A673 (cell line): Measurements from ENCODE around the gene LCLAT1.

Source experiments
- EZH2 ChIP-seq: fragments of 200-600 bp; sonication (generic); IDR thresholded peaks from 2 replicates; pipeline ENCODE4 v1.6.1; 2017; ENCODE audit warnings: borderline replicate concordance, low read depth, mild to moderate bottlenecking, mixed read lengths, antibody characterized with exemption, low read length; ENCODE audit not compliant: poor library complexity, severe bottlenecking
- TF ChIP-seq, protein P1 (sequence below): fragments of 300-800, 200-600 bp; sonication (generic); conservative IDR thresholded peaks from 2 replicates; pipeline ENCODE4 v1.5.1; 2017; ENCODE audit warnings: low read depth, mild to moderate bottlenecking, antibody characterized with exemption, low read length, moderate library complexity, mixed read lengths

DNA sequence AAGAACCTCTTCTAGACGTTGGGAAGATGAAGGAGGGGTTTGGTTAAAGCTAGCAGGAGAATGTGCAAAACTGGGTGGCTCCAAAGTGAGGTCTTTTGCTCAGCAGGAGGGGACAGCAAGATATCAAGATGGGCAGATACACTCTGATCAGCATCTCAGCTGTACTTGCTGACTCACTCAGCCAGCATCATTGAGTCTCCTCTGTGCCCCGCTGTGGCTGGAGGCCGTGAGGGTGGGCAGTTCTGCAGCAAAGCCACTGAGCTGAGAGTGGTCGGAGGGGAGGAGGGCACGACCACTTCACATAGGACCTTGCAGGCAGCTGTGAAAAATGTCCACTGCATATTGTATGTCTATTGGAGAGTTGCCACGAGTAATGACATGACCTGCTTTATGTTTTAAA lies 208.2 kb downstream of the LCLAT1 start:
- TF ChIP-seq, protein P1, sequence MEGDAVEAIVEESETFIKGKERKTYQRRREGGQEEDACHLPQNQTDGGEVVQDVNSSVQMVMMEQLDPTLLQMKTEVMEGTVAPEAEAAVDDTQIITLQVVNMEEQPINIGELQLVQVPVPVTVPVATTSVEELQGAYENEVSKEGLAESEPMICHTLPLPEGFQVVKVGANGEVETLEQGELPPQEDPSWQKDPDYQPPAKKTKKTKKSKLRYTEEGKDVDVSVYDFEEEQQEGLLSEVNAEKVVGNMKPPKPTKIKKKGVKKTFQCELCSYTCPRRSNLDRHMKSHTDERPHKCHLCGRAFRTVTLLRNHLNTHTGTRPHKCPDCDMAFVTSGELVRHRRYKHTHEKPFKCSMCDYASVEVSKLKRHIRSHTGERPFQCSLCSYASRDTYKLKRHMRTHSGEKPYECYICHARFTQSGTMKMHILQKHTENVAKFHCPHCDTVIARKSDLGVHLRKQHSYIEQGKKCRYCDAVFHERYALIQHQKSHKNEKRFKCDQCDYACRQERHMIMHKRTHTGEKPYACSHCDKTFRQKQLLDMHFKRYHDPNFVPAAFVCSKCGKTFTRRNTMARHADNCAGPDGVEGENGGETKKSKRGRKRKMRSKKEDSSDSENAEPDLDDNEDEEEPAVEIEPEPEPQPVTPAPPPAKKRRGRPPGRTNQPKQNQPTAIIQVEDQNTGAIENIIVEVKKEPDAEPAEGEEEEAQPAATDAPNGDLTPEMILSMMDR, result no peak
- TF ChIP-seq EZH2, result no peak
